OCI-LY3 (cell line): ENCODE data around the gene PCBP1.

Source experiments
- H2AFZ ChIP-seq: fragments of 200-600, 300-600 bp; shearing (Covaris generic); 2 replicates; pipeline ENCODE4 v1.6.0; 2014; ENCODE audit warnings: antibody characterized with exemption, low read depth, low read length
- H3K27ac ChIP-seq: fragments of 200-600, 300-600 bp; sonication (generic); 2 replicates; pipeline ENCODE4 v1.5.1; 2014; ENCODE audit warnings: mild to moderate bottlenecking, low read length, moderate library complexity, mixed read lengths
- H3K27me3 ChIP-seq: fragments of 200-600, 300-600 bp; sonication (generic); 2 replicates; pipeline ENCODE4 v1.6.1; 2014; ENCODE audit warnings: low read depth, low read length, mixed read lengths
- H3K36me3 ChIP-seq: fragments of 200-600, 300-600 bp; sonication (generic); replicated peaks from 2 replicates; pipeline ENCODE3; 2014; ENCODE audit warnings: low read depth, low read length, mixed read lengths
- H3K4me1 ChIP-seq: fragments of 300-600, 200-600 bp; sonication (generic); 2 replicates; pipeline ENCODE4 v1.6.1; 2014; ENCODE audit warnings: low read length, mixed read lengths
- H3K4me2 ChIP-seq: fragments of 200-600, 300-600 bp; sonication (generic); 2 replicates; pipeline ENCODE4 v1.6.1; 2014; ENCODE audit warnings: low read length, mixed read lengths
- H3K4me3 ChIP-seq: fragments of 300-600, 200-600 bp; sonication (generic); 2 replicates; pipeline ENCODE4 v1.5.1; 2014; ENCODE audit warnings: antibody characterized with exemption, mild to moderate bottlenecking, low read length, moderate library complexity
- H3K79me2 ChIP-seq: fragments of 300-600, 200-600 bp; shearing (Covaris generic); 2 replicates; pipeline ENCODE4 v1.6.1; 2014; ENCODE audit warnings: mild to moderate bottlenecking, low read length, mixed read lengths
- H3K9ac ChIP-seq: fragments of 300-600, 200-600 bp; shearing (Covaris generic); 2 replicates; pipeline ENCODE4 v1.6.0; 2014; ENCODE audit warnings: mild to moderate bottlenecking, low read length, moderate library complexity
- H3K9me3 ChIP-seq: fragments of 200-600, 300-600 bp; shearing (Covaris generic); 2 replicates; pipeline ENCODE4 v1.6.1; 2014; ENCODE audit warnings: low read length, mixed read lengths; ENCODE audit not compliant: insufficient read depth
- H4K20me1 ChIP-seq: fragments of 200-600, 300-600 bp; sonication (generic); 2 replicates; pipeline ENCODE4 v1.6.1; 2016; ENCODE audit warnings: low read length, mixed read lengths; ENCODE audit not compliant: insufficient read depth
- CTCF ChIP-seq: fragments of 200-600, 300-600 bp; sonication (generic); IDR thresholded peaks from 2 replicates; pipeline ENCODE4 v1.5.1; 2014; ENCODE audit warnings: antibody characterized with exemption, low read length, low read depth
- EZH2phosphoT487 ChIP-seq: fragments of 200-600 bp; shearing (Covaris generic); IDR thresholded peaks from 2 replicates; pipeline ENCODE4 v1.6.1; 2018; ENCODE audit warnings: antibody characterized with exemption, mixed run types, low read depth

PCBP1 gene

GRCh38 chr2:70043252-70043875 lies 43.9 kb upstream of the PCBP1 start:
- H3K27ac ChIP-seq = no peak overlapping the region
- no peaks in the 10 kb centered on the region for H3K79me2 ChIP-seq
- H3K4me1 ChIP-seq = peaks cover 6% of the 10 kb centered on the region
- no peaks in the 10 kb centered on the region for H3K27me3 ChIP-seq
- TF ChIP-seq CTCF = no peak
- TF ChIP-seq EZH2phosphoT487 = no peak
- H3K36me3 ChIP-seq = peaks cover 9% of the 10 kb centered on the region
- no peaks in the 10 kb centered on the region for H3K9me3 ChIP-seq
- H3K4me2 ChIP-seq = no peak overlapping the region
- no peak overlapping the region for H2AFZ ChIP-seq
- no peaks in the 10 kb centered on the region for H4K20me1 ChIP-seq
- no peak overlapping the region for H3K4me3 ChIP-seq
- H3K9ac ChIP-seq = no peak overlapping the region

- Histone ChIP-seq H3K27ac (no peak overlapping the region), H3K4me1 (peaks cover 6% of the 10 kb centered on the region)
Observed at GRCh38 chr2:70044290-70045040, 42.8 kb upstream of the PCBP1 start.

GRCh38 chr2:70045405-70045804 lies 41.9 kb upstream of the PCBP1 start:
- H3K4me3 ChIP-seq = no peak overlapping the region
- no peak overlapping the region for H3K9ac ChIP-seq
- H4K20me1 ChIP-seq = no peaks in the 10 kb centered on the region
- H3K9me3 ChIP-seq = no peaks in the 10 kb centered on the region
- peaks cover 18% of the 10 kb centered on the region for H3K36me3 ChIP-seq
- H3K4me1 ChIP-seq = peaks cover 6% of the 10 kb centered on the region
- no peak overlapping the region for H3K27ac ChIP-seq
- no peak overlapping the region for H3K4me2 ChIP-seq
- H3K79me2 ChIP-seq = no peaks in the 10 kb centered on the region
- no peak overlapping the region for H2AFZ ChIP-seq
- no peak for TF ChIP-seq EZH2phosphoT487
- no peak for TF ChIP-seq CTCF
- no peaks in the 10 kb centered on the region for H3K27me3 ChIP-seq

More at GRCh38 chr2:70044290-70045040, 42.8 kb upstream of the PCBP1 start:
- H3K27me3 ChIP-seq = no peaks in the 10 kb centered on the region
- no peak overlapping the region for H2AFZ ChIP-seq
- peaks cover 13% of the 10 kb centered on the region for H3K36me3 ChIP-seq
- no peak overlapping the region for H3K4me2 ChIP-seq
- no peak for TF ChIP-seq CTCF
- TF ChIP-seq EZH2phosphoT487 = no peak
- no peaks in the 10 kb centered on the region for H3K9me3 ChIP-seq
- no peaks in the 10 kb centered on the region for H3K79me2 ChIP-seq
- no peaks in the 10 kb centered on the region for H4K20me1 ChIP-seq
- H3K4me3 ChIP-seq = no peak overlapping the region
- H3K9ac ChIP-seq = no peak overlapping the region

- Histone ChIP-seq H3K4me2 (no peak overlapping the region), H3K4me1 (peaks cover 6% of the 10 kb centered on the region), H3K9me3 (no peaks in the 10 kb centered on the region), H3K27me3 (no peaks in the 10 kb centered on the region), H3K9ac (no peak overlapping the region), H3K36me3 (peaks cover 18% of the 10 kb centered on the region), H3K79me2 (no peaks in the 10 kb centered on the region), H4K20me1 (no peaks in the 10 kb centered on the region), H2AFZ (no peak overlapping the region), H3K27ac (no peak overlapping the region), H3K4me3 (no peak overlapping the region)
- TF ChIP-seq EZH2phosphoT487 (no peak), CTCF (no peak)
Observed at GRCh38 chr2:70045932-70046331, 41.3 kb upstream of the PCBP1 start.
